Measurements from ENCODE around the gene EIF4E3.

DNA sequence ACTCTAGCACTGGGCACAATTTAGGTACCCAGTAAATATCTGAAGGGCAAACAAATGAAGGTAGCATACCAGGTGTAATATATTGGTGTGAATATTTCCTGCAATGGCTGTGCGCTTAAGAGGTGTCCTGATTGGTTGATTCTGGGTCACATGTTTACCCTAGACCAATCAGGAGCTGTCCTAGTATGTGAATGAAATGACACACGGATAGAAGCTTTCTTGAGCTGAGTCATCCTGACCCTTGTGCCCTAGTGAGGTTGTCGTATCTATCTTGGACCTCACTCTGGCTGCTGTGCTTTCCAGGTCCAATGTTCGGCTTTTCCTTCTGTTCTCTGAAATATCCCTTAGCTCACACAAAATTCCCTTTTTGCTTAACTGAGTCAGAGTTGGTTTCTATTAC lies 83.5 kb downstream of the EIF4E3 start:
- TF ChIP-seq, protein P1, sequence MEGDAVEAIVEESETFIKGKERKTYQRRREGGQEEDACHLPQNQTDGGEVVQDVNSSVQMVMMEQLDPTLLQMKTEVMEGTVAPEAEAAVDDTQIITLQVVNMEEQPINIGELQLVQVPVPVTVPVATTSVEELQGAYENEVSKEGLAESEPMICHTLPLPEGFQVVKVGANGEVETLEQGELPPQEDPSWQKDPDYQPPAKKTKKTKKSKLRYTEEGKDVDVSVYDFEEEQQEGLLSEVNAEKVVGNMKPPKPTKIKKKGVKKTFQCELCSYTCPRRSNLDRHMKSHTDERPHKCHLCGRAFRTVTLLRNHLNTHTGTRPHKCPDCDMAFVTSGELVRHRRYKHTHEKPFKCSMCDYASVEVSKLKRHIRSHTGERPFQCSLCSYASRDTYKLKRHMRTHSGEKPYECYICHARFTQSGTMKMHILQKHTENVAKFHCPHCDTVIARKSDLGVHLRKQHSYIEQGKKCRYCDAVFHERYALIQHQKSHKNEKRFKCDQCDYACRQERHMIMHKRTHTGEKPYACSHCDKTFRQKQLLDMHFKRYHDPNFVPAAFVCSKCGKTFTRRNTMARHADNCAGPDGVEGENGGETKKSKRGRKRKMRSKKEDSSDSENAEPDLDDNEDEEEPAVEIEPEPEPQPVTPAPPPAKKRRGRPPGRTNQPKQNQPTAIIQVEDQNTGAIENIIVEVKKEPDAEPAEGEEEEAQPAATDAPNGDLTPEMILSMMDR (conservative IDR thresholded peaks at IDR 0.05): no peak
- no peak for TF ChIP-seq EZH2 (IDR thresholded peaks at IDR 0.05; ENCODE audit: low read depth)
